ENCODE data around the gene FBXO46. TPM values are rescaled to one million over a fixed set of nuclear protein-coding genes. Genes with fewer than 3 reads are reported as not detected.

FBXO46 gene
- total and polyA plus RNA-seq, 2 experiments from 2014 or later = 39.3 to 48.2 TPM

- Histone ChIP-seq H3K9me3 (ENCODE audit: low read depth) (no peaks in the 10 kb centered on the region), H3K27me3 (no peaks in the 10 kb centered on the region), H3K27ac (peak overlapping the region; percentile 96), H3K36me3 (peaks cover 20% of the 10 kb centered on the region), H3K4me3 (peak overlapping the region; percentile 44), H3K4me1 (ENCODE audit: low read depth) (peaks cover 19% of the 10 kb centered on the region)
- DNase-seq (ENCODE audit: low read depth in 1 of 2, low spot score in 1 of 2) = peak; percentile 98 to 99
- peak; percentile 85 for TF ChIP-seq CTCF (IDR thresholded peaks at IDR 0.05; ENCODE audit: low read depth, low read length)
Observed at GRCh38 chr19:45770192-45771101, 39.8 kb upstream of the FBXO46 start.

GRCh38 chr19:45769821-45770191, 39.1 kb upstream of the FBXO46 start:
- DNase-seq (ENCODE audit: low read depth in 1 of 2, low spot score in 1 of 2) = no peak
- Histone ChIP-seq H3K4me1 (ENCODE audit: low read depth) (peaks cover 26% of the 10 kb centered on the region), H3K36me3 (peaks cover 19% of the 10 kb centered on the region), H3K27me3 (no peaks in the 10 kb centered on the region), H3K4me3 (peak overlapping the region; percentile 44), H3K9me3 (ENCODE audit: low read depth) (no peaks in the 10 kb centered on the region), H3K27ac (peak overlapping the region; percentile 96)
- TF ChIP-seq CTCF (IDR thresholded peaks at IDR 0.05; ENCODE audit: low read depth, low read length) = no peak

- peak; percentile 99 for DNase-seq (ENCODE audit: low read depth in 1 of 2, low spot score in 1 of 2)
- Histone ChIP-seq H3K4me1 (ENCODE audit: low read depth) (peaks cover 32% of the 10 kb centered on the region), H3K9me3 (ENCODE audit: low read depth) (no peaks in the 10 kb centered on the region), H3K4me3 (peak within 1 kb of the TSS; percentile 59), H3K27me3 (no peaks in the 10 kb centered on the region), H3K36me3 (peaks cover 14% of the 10 kb centered on the region), H3K27ac (peak within 1 kb of the TSS; percentile 98)
- no peak for TF ChIP-seq CTCF (IDR thresholded peaks at IDR 0.05; ENCODE audit: low read depth, low read length)
Observed at GRCh38 chr19:45768984-45769782, 38.5 kb upstream of the FBXO46 start, which contains the start of gene SIX5. TSS of gene SIX5 (minus strand) at chr19:45769252. CDS start at chr19:45768844, 408 bp downstream.

- H3K27ac ChIP-seq = peak overlapping the region; percentile 98
- H3K4me3 ChIP-seq = peak overlapping the region; percentile 59
- peaks cover 14% of the 10 kb centered on the region for H3K36me3 ChIP-seq
- no peak for TF ChIP-seq CTCF (IDR thresholded peaks at IDR 0.05; ENCODE audit: low read depth, low read length)
- H3K9me3 ChIP-seq (ENCODE audit: low read depth) = no peaks in the 10 kb centered on the region
- DNase-seq (ENCODE audit: low read depth in 1 of 2, low spot score in 1 of 2) = peak; percentile 52 to 64
- peaks cover 38% of the 10 kb centered on the region for H3K4me1 ChIP-seq (ENCODE audit: low read depth)
- no peaks in the 10 kb centered on the region for H3K27me3 ChIP-seq
Observed at GRCh38 chr19:45768655-45768983, 37.9 kb upstream of the FBXO46 start.

GRCh38 chr19:45767881-45768654, 37.4 kb upstream of the FBXO46 start:
- no peaks in the 10 kb centered on the region for H3K27me3 ChIP-seq
- peaks cover 8% of the 10 kb centered on the region for H3K36me3 ChIP-seq
- H3K27ac ChIP-seq = peak overlapping the region; percentile 98
- peaks cover 43% of the 10 kb centered on the region for H3K4me1 ChIP-seq (ENCODE audit: low read depth)
- peak; percentile 74 to 77 for DNase-seq (ENCODE audit: low read depth in 1 of 2, low spot score in 1 of 2)
- no peak for TF ChIP-seq CTCF (IDR thresholded peaks at IDR 0.05; ENCODE audit: low read depth, low read length)
- H3K9me3 ChIP-seq (ENCODE audit: low read depth) = no peaks in the 10 kb centered on the region
- H3K4me3 ChIP-seq = peak overlapping the region; percentile 59
